Glomerular visceral epithelial cell (primary cell): ENCODE measurements around the gene AGAP5.

Experiments used
- DNase-seq: peaks from one replicate; pipeline ENCODE4 v3.0.0-alpha.2; 2016; ENCODE audit errors: extremely low spot score

The AGAP5 gene

GRCh38 chr10:73653701-73654100 lies 44.2 kb downstream of the AGAP5 start:
- DNase-seq = peak; percentile 26

GRCh38 chr10:73653195-73653594 lies 44.7 kb downstream of the AGAP5 start:
- DNase-seq = no peak

- DNase-seq = peak; percentile 29
Observed at GRCh38 chr10:73650537-73651331, 47.2 kb downstream of the AGAP5 start.

GRCh38 chr10:73649876-73650536 lies 47.9 kb downstream of the AGAP5 start:
- DNase-seq = no peak

- DNase-seq = peak; percentile 21
Observed at GRCh38 chr10:73648975-73649829, 48.7 kb downstream of the AGAP5 start.

- DNase-seq = no peak
Observed at GRCh38 chr10:73647875-73648651, 49.8 kb downstream of the AGAP5 start.

GRCh38 chr10:73647211-73647874 lies 50.6 kb downstream of the AGAP5 start:
- DNase-seq = no peak

- no peak for DNase-seq
Observed at GRCh38 chr10:73646598-73647041, 51.3 kb downstream of the AGAP5 start.

- DNase-seq = no peak
Observed at GRCh38 chr10:73645251-73645650, 52.7 kb downstream of the AGAP5 start.

- DNase-seq = no peak
Observed at GRCh38 chr10:73644767-73645166, 53.1 kb downstream of the AGAP5 start.

- DNase-seq = peak; percentile 72
Observed at GRCh38 chr10:73644015-73644743, 53.7 kb downstream of the AGAP5 start.

- DNase-seq = no peak
Observed at GRCh38 chr10:73643362-73643761, 54.5 kb downstream of the AGAP5 start.

GRCh38 chr10:73641328-73642060 lies 56.4 kb downstream of the AGAP5 start, which contains the start of gene MYOZ1:
Gene MYOZ1 (minus strand): TSS chr10:73641474. CDS start chr10:73640017, 1,457 bp downstream.
- DNase-seq = no peak

GRCh38 chr10:73639286-73639685 lies 58.6 kb downstream of the AGAP5 start:
- DNase-seq = no peak

GRCh38 chr10:73635781-73636180 lies 62.1 kb downstream of the AGAP5 start:
- DNase-seq = no peak

- no peak for DNase-seq
Observed at GRCh38 chr10:73634421-73634820, 63.5 kb downstream of the AGAP5 start.

GRCh38 chr10:73629165-73629564 lies 68.7 kb downstream of the AGAP5 start:
- DNase-seq = no peak

- DNase-seq = no peak
Observed at GRCh38 chr10:73628405-73628804, 69.5 kb downstream of the AGAP5 start.

- DNase-seq = no peak
Observed at GRCh38 chr10:73627300-73627699, 70.6 kb downstream of the AGAP5 start.
